ENCODE measurements around the gene ADARB2. TPM values are rescaled to one million over a fixed set of nuclear protein-coding genes. Genes with fewer than 3 reads are reported as not detected.
A peak's percentile ranks its signal among the peaks of the same experiment; 100 is the strongest.

The ADARB2 gene
- total and polyA plus RNA-seq, 8 donors: 0.34 to 24.7 (median 3.2) TPM

DNA sequence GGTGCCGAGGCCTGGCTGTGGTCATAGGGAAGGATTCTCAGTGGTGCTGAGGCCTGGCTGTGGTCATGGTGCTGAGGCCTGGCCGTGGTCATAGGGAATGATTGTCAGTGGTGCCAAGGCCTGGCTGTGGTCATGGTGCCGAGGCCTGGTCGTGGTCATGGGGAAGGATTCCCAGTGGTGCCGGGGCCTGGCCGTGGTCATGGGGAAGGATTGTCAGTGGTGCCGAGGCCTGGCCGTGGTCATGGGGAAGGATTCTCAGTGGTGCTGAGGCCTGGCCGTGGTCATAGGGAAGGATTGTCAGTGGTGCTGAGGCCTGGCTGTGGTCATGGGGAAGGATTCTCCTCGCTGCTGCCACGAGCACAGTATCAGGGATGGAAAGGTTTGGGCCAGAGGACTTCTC is 327.3 kb downstream of the ADARB2 start:
- no peak for FAIRE-seq
- H3K27me3 ChIP-seq: peaks cover 0 to 11% (median 0%) of the 10 kb centered on the region in 4 donors
- no peaks in the 10 kb centered on the region for H3K9me3 ChIP-seq
- intact Hi-C loops (cut with DNase I): no loop called here
- no peak for DNase-seq
- no peaks in the 10 kb centered on the region for H3K4me1 ChIP-seq
- TF ChIP-seq, protein P1, sequence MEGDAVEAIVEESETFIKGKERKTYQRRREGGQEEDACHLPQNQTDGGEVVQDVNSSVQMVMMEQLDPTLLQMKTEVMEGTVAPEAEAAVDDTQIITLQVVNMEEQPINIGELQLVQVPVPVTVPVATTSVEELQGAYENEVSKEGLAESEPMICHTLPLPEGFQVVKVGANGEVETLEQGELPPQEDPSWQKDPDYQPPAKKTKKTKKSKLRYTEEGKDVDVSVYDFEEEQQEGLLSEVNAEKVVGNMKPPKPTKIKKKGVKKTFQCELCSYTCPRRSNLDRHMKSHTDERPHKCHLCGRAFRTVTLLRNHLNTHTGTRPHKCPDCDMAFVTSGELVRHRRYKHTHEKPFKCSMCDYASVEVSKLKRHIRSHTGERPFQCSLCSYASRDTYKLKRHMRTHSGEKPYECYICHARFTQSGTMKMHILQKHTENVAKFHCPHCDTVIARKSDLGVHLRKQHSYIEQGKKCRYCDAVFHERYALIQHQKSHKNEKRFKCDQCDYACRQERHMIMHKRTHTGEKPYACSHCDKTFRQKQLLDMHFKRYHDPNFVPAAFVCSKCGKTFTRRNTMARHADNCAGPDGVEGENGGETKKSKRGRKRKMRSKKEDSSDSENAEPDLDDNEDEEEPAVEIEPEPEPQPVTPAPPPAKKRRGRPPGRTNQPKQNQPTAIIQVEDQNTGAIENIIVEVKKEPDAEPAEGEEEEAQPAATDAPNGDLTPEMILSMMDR (IDR thresholded peaks at IDR 0.05): no peak
- no peak overlapping the region for H3K27ac ChIP-seq
- WGBS, 2 donors: 92 to 93% methylated on average over 10 to 11 of the region's 11 CpGs
- no peak for ATAC-seq
- no peaks in the 10 kb centered on the region for H3K36me3 ChIP-seq
- H3K4me3 ChIP-seq: no peak overlapping the region

DNA sequence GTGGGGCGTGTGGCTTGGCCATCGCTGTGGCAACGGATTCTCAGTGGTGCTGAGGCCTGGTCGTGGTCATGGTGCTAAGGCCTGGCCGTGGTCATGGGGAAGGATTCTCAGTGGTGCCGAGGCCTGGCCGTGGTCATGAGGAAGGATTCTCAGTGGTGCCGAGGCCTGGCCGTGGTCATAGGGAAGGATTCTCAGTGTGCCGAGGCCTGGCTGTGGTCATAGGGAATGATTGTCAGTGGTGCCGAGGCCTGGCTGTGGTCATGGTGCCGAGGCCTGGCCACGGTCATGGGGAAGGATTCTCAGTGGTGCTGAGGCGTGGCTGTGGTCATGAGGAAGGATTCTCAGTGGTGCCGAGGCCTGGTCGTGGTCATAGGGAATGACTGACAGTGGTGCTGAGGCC is 327.9 kb downstream of the ADARB2 start:
- intact Hi-C loops (cut with DNase I): no loop called here
- DNase-seq (peak in 1 of 6 donors; percentile 28), FAIRE-seq (no peak), ATAC-seq (no peak)
- no peak overlapping the region for H3K27ac ChIP-seq
- no peaks in the 10 kb centered on the region for H3K4me1 ChIP-seq
- H3K27me3 ChIP-seq: peaks cover 0 to 11% (median 0%) of the 10 kb centered on the region in 4 donors
- no peaks in the 10 kb centered on the region for H3K9me3 ChIP-seq
- no peaks in the 10 kb centered on the region for H3K36me3 ChIP-seq
- WGBS, 2 donors: 86 to 91% methylated on average over 16 of the region's 16 CpGs
- no peak overlapping the region for H3K4me3 ChIP-seq
- TF ChIP-seq, protein P1 (IDR thresholded peaks at IDR 0.05): no peak

DNA sequence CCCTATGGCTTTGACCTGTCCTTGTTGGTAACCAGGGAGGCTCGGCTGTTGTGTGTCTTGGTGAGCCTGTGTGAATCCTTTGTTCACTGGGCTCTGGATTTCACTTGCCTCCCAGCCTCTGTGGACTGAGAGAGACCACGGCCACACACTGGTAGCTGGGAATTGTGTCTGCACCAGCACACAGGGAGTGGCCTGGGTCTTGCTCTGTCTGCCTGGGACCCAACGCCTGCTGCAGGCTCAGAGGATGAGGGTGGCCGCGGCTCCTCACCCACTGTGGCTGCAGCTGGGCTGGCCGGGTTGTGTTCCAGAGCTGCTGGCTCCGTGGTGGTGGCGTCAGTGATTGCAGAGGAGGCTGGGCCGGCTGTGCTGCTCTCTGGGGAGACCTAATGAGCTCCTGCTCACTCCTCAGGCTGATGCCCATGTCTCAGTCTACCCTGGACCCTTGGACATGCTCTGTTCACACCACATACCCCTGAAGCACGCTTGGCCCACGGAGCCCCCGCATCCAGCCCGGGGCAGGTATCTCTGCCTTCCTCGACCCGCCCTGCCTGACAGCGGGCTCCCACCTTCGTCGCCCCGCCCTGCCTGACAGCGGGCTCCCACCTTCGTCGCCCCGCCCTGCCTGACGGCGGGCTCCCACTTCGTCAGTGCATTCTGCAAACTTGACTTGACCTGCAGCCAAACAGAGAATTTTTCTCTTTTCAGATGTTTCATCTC is 328.5 kb downstream of the ADARB2 start:
- Histone ChIP-seq H3K27me3 (peaks cover 0 to 8% (median 0%) of the 10 kb centered on the region in 4 donors), H3K4me1 (no peaks in the 10 kb centered on the region), H3K4me3 (no peak overlapping the region), H3K36me3 (no peaks in the 10 kb centered on the region), H3K27ac (no peak overlapping the region), H3K9me3 (no peaks in the 10 kb centered on the region)
- intact Hi-C loops (cut with DNase I): no loop called here
- 84 to 86% methylated on average over 26 of the region's 26 CpGs for WGBS, 2 donors
- DNase-seq (peak in 2 of 6 donors; percentile 2 to 49), ATAC-seq (no peak), FAIRE-seq (no peak)
- TF ChIP-seq, protein P1 (IDR thresholded peaks at IDR 0.05): no peak

DNA sequence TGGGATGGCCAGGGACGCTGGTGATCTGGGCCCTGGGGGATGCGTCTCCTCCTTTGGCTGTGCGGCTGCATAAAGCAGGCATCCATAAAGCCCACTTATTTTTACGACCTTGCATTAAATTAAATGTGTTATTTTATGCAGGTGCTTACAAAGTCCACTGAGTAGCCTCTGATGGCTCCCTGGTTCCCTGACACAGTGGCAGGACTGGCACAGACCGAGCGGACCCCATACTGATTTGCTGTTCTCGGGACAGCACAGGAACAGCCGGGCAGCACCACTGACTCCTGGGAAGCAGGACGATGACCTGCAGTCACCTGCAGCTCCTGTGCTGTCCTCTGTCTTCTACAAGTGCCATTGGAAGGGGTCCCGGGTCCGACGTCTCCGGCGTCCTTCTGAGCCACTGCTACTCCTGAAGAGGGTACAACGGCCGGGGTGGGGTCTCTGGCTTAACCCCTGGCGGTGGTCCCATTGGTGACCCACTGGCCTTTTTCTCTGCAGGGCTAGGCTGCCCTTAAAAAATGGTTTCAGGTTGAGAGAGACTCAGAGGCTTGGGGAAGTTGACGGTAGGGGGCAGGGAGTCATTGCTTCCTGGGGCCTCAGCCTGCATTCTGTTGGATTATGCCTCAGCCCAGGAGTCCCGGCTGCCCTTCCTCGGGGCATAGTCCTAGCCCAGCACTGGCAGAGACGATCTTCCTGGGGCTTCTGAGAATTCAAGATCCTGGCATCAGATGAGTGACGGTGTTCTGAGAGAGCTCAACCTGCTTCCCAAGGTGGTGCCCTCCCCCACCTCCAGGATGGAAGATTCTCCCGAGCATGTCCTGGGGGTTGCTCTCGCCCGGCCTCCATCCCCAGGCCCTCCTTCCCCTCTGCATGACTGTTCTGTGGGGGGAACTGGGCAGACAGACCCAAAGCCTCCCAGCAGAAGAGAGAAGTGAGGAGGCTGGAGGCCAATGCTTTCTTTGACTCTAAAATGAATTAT is 330.1 kb downstream of the ADARB2 start:
- H3K4me3 ChIP-seq: no peak overlapping the region
- intact Hi-C loops (cut with DNase I): no loop called here
- DNase-seq: peak in 1 of 6 donors; percentile 47

More for the DNA sequence above, 330.1 kb downstream of the ADARB2 start:
- Histone ChIP-seq H3K27me3 (no peaks in the 10 kb centered on the region), H3K27ac (no peak overlapping the region), H3K9me3 (no peaks in the 10 kb centered on the region), H3K4me1 (no peaks in the 10 kb centered on the region), H3K36me3 (no peaks in the 10 kb centered on the region)
- no peak for FAIRE-seq
- WGBS, 2 donors: 63 to 75% methylated on average over 25 of the region's 25 CpGs
- ATAC-seq: no peak
- TF ChIP-seq, protein P1 (IDR thresholded peaks at IDR 0.05): no peak
